HepG2 (cell line): ENCODE results near the gene CPOX. TPM values are rescaled to one million over a fixed set of nuclear protein-coding genes. Genes with fewer than 3 reads are reported as not detected.

Source experiments
- ATAC-seq: fragments of 200-7000 bp; cut with Tn5 transposase; 3 replicates; pipeline ENCODE4 v1.9.1; 2020; ENCODE audit warnings: mild to moderate bottlenecking, moderate library complexity
- BruUV-seq: library from RNA; stranded (reverse); fragments of 400-500 nt; replicated peaks from 2 replicates; lab custom pipeline; 2021; lab: Mats Ljungman, UMichigan
- CTCF ChIA-PET: fragments of 300-600 bp; formaldehyde crosslinking; extraction: SDS; loops from one replicate; lab custom pipeline; 2021; ENCODE audit warnings: low total read pairs, inconsistent platforms, low intra/inter-chr PET ratio; lab: Yijun Ruan, JAX
- POLR2A ChIA-PET: fragments of 350-600 bp; sonication (Branson Sonifier 250); formaldehyde crosslinking; loops from one replicate; lab custom pipeline; 2020; ENCODE audit warnings: antibody characterized with exemption, inconsistent platforms; lab: Yijun Ruan, JAX
- DNase-seq: peaks from one replicate; pipeline ENCODE4 v3.0.0-alpha.2; 2015; ENCODE audit warnings: low spot score
- FAIRE-seq: peaks from 3 replicates; lab custom pipeline; 2011; peaks lifted over from hg19 to GRCh38; lab: Jason Lieb, UNC
- H2AFZ ChIP-seq: one replicate; pipeline ENCODE4 v1.6.1; 2011; ENCODE audit warnings: low read length, inconsistent platforms
- H3K27ac ChIP-seq: fragments of 300-600 bp; 3 replicates; pipeline ENCODE4 v1.8.0; 2011; ENCODE audit warnings: mixed run types, mild to moderate bottlenecking, mixed read lengths, low read length, inconsistent platforms; ENCODE audit not compliant: insufficient read depth; ENCODE audit errors: extremely low read length
- H3K27me3 ChIP-seq, 2 experiments: fragments of 200-600 bp in 1 of 2; 2 replicates in 1 of 2; 3 replicates in 1 of 2; pipeline versions ENCODE4 v1.6.0 to v1.8.0; 2011; ENCODE audit warnings: low read length in 2 of 2, mild to moderate bottlenecking in 2 of 2, moderate library complexity in 2 of 2, inconsistent platforms in 1 of 2; ENCODE audit not compliant: insufficient read depth in 2 of 2, control insufficient read depth in 1 of 2
- H3K36me3 ChIP-seq, 2 experiments: fragments of 200-600 bp in 1 of 2; replicated peaks in 1 of 2; 2 replicates in 1 of 2; 3 replicates in 1 of 2; pipeline versions ENCODE4 v1.5.1 to v1.8.0; 2011; ENCODE audit warnings: low read length in 2 of 2, inconsistent platforms in 1 of 2; ENCODE audit not compliant: insufficient read depth in 2 of 2, control insufficient read depth in 1 of 2
- H3K4me1 ChIP-seq: 2 replicates; pipeline ENCODE4 v1.5.1; 2012; ENCODE audit warnings: low read length, inconsistent platforms; ENCODE audit not compliant: insufficient read depth
- H3K4me2 ChIP-seq: 2 replicates; pipeline ENCODE4 v1.6.0; 2011; ENCODE audit warnings: low read depth, low read length, inconsistent platforms
- H3K4me3 ChIP-seq, 3 experiments: fragments of 200-600 bp in 1 of 3; sonication (generic), shearing (Covaris generic) in 1 of 3; replicated peaks in 1 of 3; 2 replicates each; pipeline ENCODE4 v1.5.1; 2011 to 2016; ENCODE audit warnings: low read length in 3 of 3, inconsistent platforms in 2 of 3, low read depth in 2 of 3, mild to moderate bottlenecking in 2 of 3, control low read depth in 1 of 3, mixed read lengths in 1 of 3; ENCODE audit not compliant: insufficient read depth in 1 of 3
- H3K79me2 ChIP-seq: one replicate; pipeline ENCODE4 v1.6.1; 2011; ENCODE audit warnings: low read length, inconsistent platforms; ENCODE audit not compliant: insufficient read depth
- H3K9ac ChIP-seq: 2 replicates; pipeline ENCODE4 v1.6.0; 2011; ENCODE audit warnings: mild to moderate bottlenecking, low read depth, low read length, inconsistent platforms; ENCODE audit not compliant: insufficient read depth
- H3K9me3 ChIP-seq: 2 replicates; pipeline ENCODE4 v1.5.1; 2012; ENCODE audit warnings: mild to moderate bottlenecking, low read length
- H4K20me1 ChIP-seq: 2 replicates; pipeline ENCODE4 v1.6.0; 2011; ENCODE audit warnings: inconsistent platforms, mild to moderate bottlenecking, low read length, moderate library complexity; ENCODE audit not compliant: insufficient read depth
- HNRNPUL1 ChIP-seq: fragments of 200-400 bp; formaldehyde crosslinking; IDR thresholded peaks from 2 replicates; pipeline ENCODE4 v1.6.1; 2017; ENCODE audit warnings: low read depth, mild to moderate bottlenecking, low read length, moderate library complexity
- KLF12 ChIP-seq: sonication (generic); formaldehyde crosslinking; IDR thresholded peaks from 2 replicates; pipeline ENCODE4 v1.4.0; 2020; ENCODE audit warnings: missing genetic modification reagents, borderline replicate concordance
- KLF6 ChIP-seq: IDR thresholded peaks from 2 replicates; pipeline ENCODE4 v1.8.0; 2016; ENCODE audit warnings: missing biosample characterization, missing genetic modification reagents
- MNT ChIP-seq: fragments of 450-650 bp; IDR thresholded peaks from 2 replicates; pipeline ENCODE4 v1.6.1; 2016
- SALL1 ChIP-seq: sonication (generic); formaldehyde crosslinking; IDR thresholded peaks from 2 replicates; pipeline ENCODE4 v1.8.0; 2022; ENCODE audit warnings: mild to moderate bottlenecking, missing genetic modification reagents
- SNAPC5 ChIP-seq: sonication (generic); formaldehyde crosslinking; IDR thresholded peaks from 2 replicates; pipeline ENCODE4 v1.8.1; 2023; ENCODE audit warnings: mild to moderate bottlenecking, missing genetic modification reagents, borderline replicate concordance
- ZBTB2 ChIP-seq: sonication (generic); formaldehyde crosslinking; IDR thresholded peaks from 2 replicates; pipeline ENCODE4 v1.8.0; 2022; ENCODE audit warnings: low read depth, missing genetic modification reagents
- ZNF142 ChIP-seq: sonication (generic); formaldehyde crosslinking; IDR thresholded peaks from 2 replicates; pipeline ENCODE4 v1.4.0; 2020; ENCODE audit warnings: missing genetic modification reagents
- ZNF3 ChIP-seq: IDR thresholded peaks from 2 replicates; pipeline ENCODE4 v1.7.0; 2017; ENCODE audit warnings: inconsistent platforms
- ZNF501 ChIP-seq: sonication (generic); formaldehyde crosslinking; IDR thresholded peaks from 2 replicates; pipeline ENCODE4 v1.5.1; 2020; ENCODE audit warnings: mild to moderate bottlenecking, moderate library complexity, missing genetic modification reagents
- ZNF557 ChIP-seq: sonication (generic); formaldehyde crosslinking; IDR thresholded peaks from 2 replicates; pipeline ENCODE4 v1.4.0; 2020; ENCODE audit warnings: missing genetic modification reagents
- ZNF607 ChIP-seq: sonication (generic); formaldehyde crosslinking; IDR thresholded peaks from 2 replicates; pipeline ENCODE4 v1.5.1; 2020; ENCODE audit warnings: missing genetic modification reagents, mild to moderate bottlenecking, borderline replicate concordance
- WGBS: methylation state at CpG from one replicate; pipeline ENCODE4 v1.1.6; 2017; ENCODE audit warnings: low lambda C conversion rate; 5-methylcytosine and 5-hydroxymethylcytosine counted together
- in situ Hi-C: cut with HindIII; loops from 2 replicates; pipeline ENCODE4 v1.10.0; 2017; ENCODE audit warnings: low pct_unique_long_range_greater_than_20kb; ENCODE audit not compliant: extremely low pct_ligation_motif_present
- intact Hi-C: fragments of 100-400 bp; cut with micrococcal nuclease; formaldehyde crosslinking; loops from one replicate; pipeline ENCODE4 v1.10.0; 2022; ENCODE audit not compliant: unreplicated experiment
- polyA plus RNA-seq, 8 experiments: library from polyadenylated mRNA; depleted of rRNA in 3 of 8; stranded (reverse) in 7 of 8; unstranded in 1 of 8; fragments of >200 nt; fragmentation: Illumina TruSeq in 4 of 8; extraction: Trizol in 4 of 8; gene quantifications; 2 replicates each; pipeline versions ENCODE4 v1.2.1 to v1.2.3, GENCODE V29; 2011 to 2016; ENCODE audit warnings: low read depth in 4 of 8, missing spikeins in 1 of 8, mixed read lengths in 1 of 8; ENCODE audit not compliant: insufficient read depth in 1 of 8
- total RNA-seq, 5 experiments: library from RNA; depleted of rRNA; stranded (reverse); fragments of >200 nt; fragmentation: Illumina TruSeq; extraction: Trizol; gene quantifications; 2 replicates each; pipeline ENCODE4 v1.2.3, GENCODE V29; 2016; ENCODE audit warnings: low read depth in 1 of 5

Gene CPOX
- total and polyA plus RNA-seq, 2 of the 13 experiments (the other 11 are each of a cell fraction or from before 2014, with no cell fraction given) = 34.2 to 37.2 TPM

- no peaks in the 10 kb centered on the region for H4K20me1 ChIP-seq
- no TSS peak for BruUV-seq
- H3K27me3 ChIP-seq = no peaks in the 10 kb centered on the region
- H3K4me2 ChIP-seq = peak overlapping the region; percentile 48
- intact Hi-C loops = loop anchor here (10.0 kb wide), 1 partner anchor 564 kb away; the partner anchor contains the start of gene GABRR3
- H3K27ac ChIP-seq = no peak overlapping the region
- no peak overlapping the region for H3K9ac ChIP-seq
- DNase-seq = no peak
- H3K4me1 ChIP-seq = peaks cover 66% of the 10 kb centered on the region
- H3K4me3 ChIP-seq = no peak overlapping the region
- ATAC-seq = no peak
- in situ Hi-C loops = loop anchor here (10.0 kb wide), 1 partner anchor 396 kb away; no protein-coding TSS in a partner anchor
- no peak overlapping the region for H2AFZ ChIP-seq
- H3K9me3 ChIP-seq = no peaks in the 10 kb centered on the region
- WGBS = 3% methylated on average over 2 of the region's 2 CpGs
- FAIRE-seq = no peak
- TF ChIP-seq HNRNPUL1 (no peak), KLF12 (CRISPR knock-in tag) (no peak), ZNF142 (CRISPR knock-in tag) (no peak), MNT (no peak), SALL1 (CRISPR knock-in tag) (no peak), ZNF557 (no peak), ZNF501 (CRISPR knock-in tag) (no peak), KLF6 (no peak), SNAPC5 (CRISPR knock-in tag) (no peak), ZBTB2 (CRISPR knock-in tag) (no peak), ZNF3 (CRISPR knock-in tag) (no peak), ZNF607 (CRISPR knock-in tag) (no peak)
- H3K36me3 ChIP-seq = no peaks in the 10 kb centered on the region
- no peaks in the 10 kb centered on the region for H3K79me2 ChIP-seq
- ChIA-PET CTCF (interaction anchor here (2.8 kb wide), 1 partner anchor 214 kb away, joined by 8 read pairs; no protein-coding TSS in a partner anchor), POLR2A (no interaction called here)
Measured at GRCh38 chr3:98598492-98598891, 5.1 kb upstream of the CPOX start.
